K562 treated with DMSO at 1 percent for 4 hours (cell line): Measurements from ENCODE around the gene PTPN12. TPM values are rescaled to one million over a fixed set of nuclear protein-coding genes. Genes with fewer than 3 reads are reported as not detected.

Experiments
- total RNA-seq: library from RNA; unstranded; fragments of 300-600 nt; gene quantifications from 2 replicates; pipeline ENCODE4 v1.2.3, GENCODE V29; 2022; ENCODE audit not compliant: insufficient read depth

The PTPN12 gene
- total RNA-seq, result 23.0 and 32.4 TPM in 2 replicates

DNA sequence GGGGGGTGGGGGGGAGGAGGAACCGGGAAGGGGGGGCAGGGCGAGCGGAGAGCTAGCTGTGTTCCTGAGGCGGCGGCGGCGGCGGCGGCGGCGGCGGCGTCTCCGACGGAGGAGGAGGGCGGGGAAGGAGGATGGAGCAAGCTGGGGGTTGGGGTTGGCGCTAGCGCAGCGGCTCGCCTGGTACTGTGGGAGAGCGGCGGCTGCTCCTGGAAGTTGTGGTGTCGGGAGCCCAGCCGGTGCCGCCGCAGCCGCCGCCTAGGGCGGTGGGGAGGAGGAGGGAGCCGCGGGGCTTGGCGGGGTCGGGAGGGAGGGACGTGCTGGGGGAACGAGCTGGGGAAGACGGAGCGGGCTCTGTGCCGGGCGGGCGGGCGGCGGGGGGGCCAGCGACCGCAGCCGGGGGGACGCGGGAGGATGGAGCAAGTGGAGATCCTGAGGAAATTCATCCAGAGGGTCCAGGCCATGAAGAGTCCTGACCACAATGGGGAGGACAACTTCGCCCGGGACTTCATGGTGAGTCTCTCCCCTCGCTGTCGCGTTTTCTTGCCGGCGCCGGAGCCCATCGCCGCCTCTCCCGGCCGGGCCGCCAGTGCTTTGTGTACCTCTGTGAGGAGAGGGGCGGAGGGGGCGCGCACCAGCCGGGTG, at the start of gene PTPN12:
Gene PTPN12, plus strand, starts transcription at position 160 of the 642 bp plus-strand sequence. Its CDS starts 252 bp downstream, at position 412.

Other genes with a start within 250 kb of the PTPN12 start
- gene GSAP, start 120.9 kb upstream of the PTPN12 start, total RNA-seq, result not detected in 2 replicates
- 12.3 and 21.2 TPM in 2 replicates for gene RSBN1L, start 159.2 kb downstream of the PTPN12 start, total RNA-seq